ENCODE data around the gene TRMT44. TPM values are rescaled to one million over a fixed set of nuclear protein-coding genes. Genes with fewer than 3 reads are reported as not detected.
"Not testable (repeated sequence)": the region's sequence is repeated elsewhere in the genome, so short reads cannot be mapped to it uniquely, and the experiment has no call there.

The TRMT44 gene
- total RNA-seq, 1 donor from 2014 or later: 39.2 TPM

GRCh38 chr4:8510611-8511285 is 70.2 kb downstream of the TRMT44 start:
- H3K9me3 Mint-ChIP-seq: no peaks in the 10 kb centered on the region
- H3K27ac Mint-ChIP-seq: no peak overlapping the region
- DNase-seq (ENCODE audit: low spot score): no peak
- no peak overlapping the region for H3K4me3 Mint-ChIP-seq
- no peaks in the 10 kb centered on the region for H3K36me3 Mint-ChIP-seq (ENCODE audit: low read depth)
- H3K4me1 Mint-ChIP-seq (ENCODE audit: low read depth): no peaks in the 10 kb centered on the region
- intact Hi-C loops (cut with micrococcal nuclease): no loop called here
- no peaks in the 10 kb centered on the region for H3K27me3 Mint-ChIP-seq (ENCODE audit: insufficient read depth)

GRCh38 chr4:8512510-8512909 is 71.9 kb downstream of the TRMT44 start:
- no peak overlapping the region for H3K27ac Mint-ChIP-seq
- no peak overlapping the region for H3K4me3 Mint-ChIP-seq
- no peaks in the 10 kb centered on the region for H3K9me3 Mint-ChIP-seq
- no peaks in the 10 kb centered on the region for H3K27me3 Mint-ChIP-seq (ENCODE audit: insufficient read depth)
- intact Hi-C loops (cut with micrococcal nuclease): no loop called here
- DNase-seq (ENCODE audit: low spot score): no peak
- H3K36me3 Mint-ChIP-seq (ENCODE audit: low read depth): no peaks in the 10 kb centered on the region
- H3K4me1 Mint-ChIP-seq (ENCODE audit: low read depth): no peaks in the 10 kb centered on the region

- DNase-seq (ENCODE audit: low spot score); H3K36me3 Mint-ChIP-seq (ENCODE audit: low read depth); H3K4me3 Mint-ChIP-seq; H3K4me1 Mint-ChIP-seq (ENCODE audit: low read depth); H3K27ac Mint-ChIP-seq; intact Hi-C loops (cut with micrococcal nuclease); H3K9me3 Mint-ChIP-seq; H3K27me3 Mint-ChIP-seq (ENCODE audit: insufficient read depth): not testable (repeated sequence)
Measured at GRCh38 chr4:8513080-8513479, 72.5 kb downstream of the TRMT44 start.

- Mint-ChIP-seq H3K4me3 (no peak overlapping the region), H3K27me3 (ENCODE audit: insufficient read depth) (no peaks in the 10 kb centered on the region), H3K9me3 (no peaks in the 10 kb centered on the region), H3K4me1 (ENCODE audit: low read depth) (no peaks in the 10 kb centered on the region), H3K36me3 (ENCODE audit: low read depth) (no peaks in the 10 kb centered on the region), H3K27ac (no peak overlapping the region)
- no peak for DNase-seq (ENCODE audit: low spot score)
- intact Hi-C loops (cut with micrococcal nuclease): no loop called here
Measured at GRCh38 chr4:8513931-8514330, 73.4 kb downstream of the TRMT44 start.

GRCh38 chr4:8514391-8514790 is 73.8 kb downstream of the TRMT44 start:
- Mint-ChIP-seq H3K27me3 (ENCODE audit: insufficient read depth) (no peaks in the 10 kb centered on the region), H3K4me3 (no peak overlapping the region), H3K36me3 (ENCODE audit: low read depth) (no peaks in the 10 kb centered on the region), H3K9me3 (no peaks in the 10 kb centered on the region), H3K27ac (no peak overlapping the region), H3K4me1 (ENCODE audit: low read depth) (no peaks in the 10 kb centered on the region)
- no peak for DNase-seq (ENCODE audit: low spot score)
- intact Hi-C loops (cut with micrococcal nuclease): no loop called here

- no peaks in the 10 kb centered on the region for H3K36me3 Mint-ChIP-seq (ENCODE audit: low read depth)
- H3K4me1 Mint-ChIP-seq (ENCODE audit: low read depth): no peaks in the 10 kb centered on the region
- peaks cover 2% of the 10 kb centered on the region for H3K27me3 Mint-ChIP-seq (ENCODE audit: insufficient read depth)
- DNase-seq (ENCODE audit: low spot score): no peak
- H3K27ac Mint-ChIP-seq: no peak overlapping the region
- H3K4me3 Mint-ChIP-seq: no peak overlapping the region
- no peaks in the 10 kb centered on the region for H3K9me3 Mint-ChIP-seq
- intact Hi-C loops (cut with micrococcal nuclease): no loop called here
Measured at GRCh38 chr4:8515316-8516060, 74.9 kb downstream of the TRMT44 start.

GRCh38 chr4:8516061-8516573 is 75.5 kb downstream of the TRMT44 start:
- Mint-ChIP-seq H3K9me3 (no peaks in the 10 kb centered on the region), H3K27me3 (ENCODE audit: insufficient read depth) (peaks cover 2% of the 10 kb centered on the region), H3K4me3 (no peak overlapping the region)

GRCh38 chr4:8516996-8517550 is 76.5 kb downstream of the TRMT44 start:
- intact Hi-C loops (cut with micrococcal nuclease): no loop called here
- Mint-ChIP-seq H3K36me3 (ENCODE audit: low read depth) (no peaks in the 10 kb centered on the region), H3K27me3 (ENCODE audit: insufficient read depth) (peaks cover 2% of the 10 kb centered on the region), H3K27ac (no peak overlapping the region), H3K4me3 (no peak overlapping the region), H3K4me1 (ENCODE audit: low read depth) (no peaks in the 10 kb centered on the region), H3K9me3 (no peaks in the 10 kb centered on the region)
- DNase-seq (ENCODE audit: low spot score): no peak

More at GRCh38 chr4:8516061-8516573, 75.5 kb downstream of the TRMT44 start:
- no peak overlapping the region for H3K27ac Mint-ChIP-seq
- DNase-seq (ENCODE audit: low spot score): no peak
- no peaks in the 10 kb centered on the region for H3K36me3 Mint-ChIP-seq (ENCODE audit: low read depth)
- no peaks in the 10 kb centered on the region for H3K4me1 Mint-ChIP-seq (ENCODE audit: low read depth)
- intact Hi-C loops (cut with micrococcal nuclease): no loop called here

- DNase-seq (ENCODE audit: low spot score): no peak
- Mint-ChIP-seq H3K4me3 (no peak overlapping the region), H3K4me1 (ENCODE audit: low read depth) (no peaks in the 10 kb centered on the region), H3K36me3 (ENCODE audit: low read depth) (no peaks in the 10 kb centered on the region), H3K9me3 (no peaks in the 10 kb centered on the region), H3K27ac (no peak overlapping the region), H3K27me3 (ENCODE audit: insufficient read depth) (peaks cover 2% of the 10 kb centered on the region)
- intact Hi-C loops (cut with micrococcal nuclease): no loop called here
Measured at GRCh38 chr4:8517946-8518345, 77.4 kb downstream of the TRMT44 start.

- intact Hi-C loops (cut with micrococcal nuclease): no loop called here
Measured at GRCh38 chr4:8522160-8523120, 81.9 kb downstream of the TRMT44 start.

GRCh38 chr4:8523175-8523574 is 82.6 kb downstream of the TRMT44 start:
- H3K27me3 Mint-ChIP-seq (ENCODE audit: insufficient read depth): peaks cover 2% of the 10 kb centered on the region
- intact Hi-C loops (cut with micrococcal nuclease): no loop called here

More at GRCh38 chr4:8522160-8523120, 81.9 kb downstream of the TRMT44 start:
- no peaks in the 10 kb centered on the region for H3K4me1 Mint-ChIP-seq (ENCODE audit: low read depth)
- no peak overlapping the region for H3K4me3 Mint-ChIP-seq
- DNase-seq (ENCODE audit: low spot score): no peak
- no peak overlapping the region for H3K27ac Mint-ChIP-seq
- no peaks in the 10 kb centered on the region for H3K9me3 Mint-ChIP-seq
- H3K36me3 Mint-ChIP-seq (ENCODE audit: low read depth): no peaks in the 10 kb centered on the region
- peaks cover 2% of the 10 kb centered on the region for H3K27me3 Mint-ChIP-seq (ENCODE audit: insufficient read depth)

GRCh38 chr4:8523766-8524165 is 83.2 kb downstream of the TRMT44 start:
- Mint-ChIP-seq H3K4me1 (ENCODE audit: low read depth) (no peaks in the 10 kb centered on the region), H3K27me3 (ENCODE audit: insufficient read depth) (peaks cover 2% of the 10 kb centered on the region), H3K36me3 (ENCODE audit: low read depth) (no peaks in the 10 kb centered on the region), H3K4me3 (no peak overlapping the region), H3K27ac (no peak overlapping the region), H3K9me3 (no peaks in the 10 kb centered on the region)
- no peak for DNase-seq (ENCODE audit: low spot score)
- intact Hi-C loops (cut with micrococcal nuclease): no loop called here

More at GRCh38 chr4:8523175-8523574, 82.6 kb downstream of the TRMT44 start:
- no peak for DNase-seq (ENCODE audit: low spot score)
- no peaks in the 10 kb centered on the region for H3K36me3 Mint-ChIP-seq (ENCODE audit: low read depth)
- no peaks in the 10 kb centered on the region for H3K4me1 Mint-ChIP-seq (ENCODE audit: low read depth)
- H3K4me3 Mint-ChIP-seq: no peak overlapping the region
- no peak overlapping the region for H3K27ac Mint-ChIP-seq
- H3K9me3 Mint-ChIP-seq: no peaks in the 10 kb centered on the region
